ENCODE data around the gene FBXO41. TPM values are rescaled to one million over a fixed set of nuclear protein-coding genes. Genes with fewer than 3 reads are reported as not detected.

Gene FBXO41
- total and polyA plus RNA-seq, 9 of the 15 experiments (the other 6 are each of a cell fraction or from before 2014, with no cell fraction given): 0.21 to 8.2 (median 3.5) TPM

DNA sequence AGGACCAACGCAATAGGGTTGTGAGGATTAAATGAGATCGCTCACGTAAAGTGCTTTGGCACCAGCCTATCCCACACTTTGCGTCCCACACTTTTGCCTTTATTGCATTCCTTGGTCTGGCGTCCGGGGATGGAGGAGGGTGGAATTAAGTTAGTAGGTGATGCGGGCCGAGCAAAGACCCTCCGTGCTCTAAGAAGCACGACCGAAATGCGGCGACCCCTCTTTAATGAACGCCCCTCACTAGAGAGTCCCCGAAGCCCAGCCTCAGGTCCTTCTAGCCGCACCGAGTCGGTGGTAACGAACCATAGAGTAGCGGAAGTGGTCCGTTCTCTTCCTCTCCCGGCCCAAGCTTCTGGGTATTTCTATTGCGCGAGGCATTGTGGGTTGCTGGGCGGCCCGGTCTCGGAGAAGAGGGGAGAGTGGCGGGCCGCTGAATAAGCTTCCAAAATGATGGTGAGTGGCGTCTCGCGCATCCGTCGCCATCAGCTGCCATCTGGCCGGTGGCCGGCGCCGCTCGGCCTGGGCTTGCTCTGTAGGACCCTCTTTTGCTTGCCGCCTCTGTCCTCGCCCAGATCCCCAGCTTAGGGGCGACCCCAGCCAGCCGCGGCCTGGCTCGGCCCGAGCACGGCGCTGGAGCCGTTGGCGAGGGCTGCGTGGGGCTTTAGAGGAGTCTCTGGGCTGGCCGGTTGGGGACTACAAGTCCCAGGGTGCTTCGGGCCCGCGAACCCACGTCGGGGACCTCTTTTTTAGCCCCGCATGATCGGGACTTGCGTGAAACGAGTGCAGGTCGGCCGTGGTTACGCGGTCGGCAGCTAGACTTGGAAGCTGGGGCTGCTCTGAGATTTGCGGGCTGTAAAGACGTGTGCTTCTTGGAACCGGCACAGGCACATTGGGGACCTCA is 50.1 kb downstream of the FBXO41 start, which contains the start of gene CCT7 (continued):
- TF ChIP-seq, protein P1, sequence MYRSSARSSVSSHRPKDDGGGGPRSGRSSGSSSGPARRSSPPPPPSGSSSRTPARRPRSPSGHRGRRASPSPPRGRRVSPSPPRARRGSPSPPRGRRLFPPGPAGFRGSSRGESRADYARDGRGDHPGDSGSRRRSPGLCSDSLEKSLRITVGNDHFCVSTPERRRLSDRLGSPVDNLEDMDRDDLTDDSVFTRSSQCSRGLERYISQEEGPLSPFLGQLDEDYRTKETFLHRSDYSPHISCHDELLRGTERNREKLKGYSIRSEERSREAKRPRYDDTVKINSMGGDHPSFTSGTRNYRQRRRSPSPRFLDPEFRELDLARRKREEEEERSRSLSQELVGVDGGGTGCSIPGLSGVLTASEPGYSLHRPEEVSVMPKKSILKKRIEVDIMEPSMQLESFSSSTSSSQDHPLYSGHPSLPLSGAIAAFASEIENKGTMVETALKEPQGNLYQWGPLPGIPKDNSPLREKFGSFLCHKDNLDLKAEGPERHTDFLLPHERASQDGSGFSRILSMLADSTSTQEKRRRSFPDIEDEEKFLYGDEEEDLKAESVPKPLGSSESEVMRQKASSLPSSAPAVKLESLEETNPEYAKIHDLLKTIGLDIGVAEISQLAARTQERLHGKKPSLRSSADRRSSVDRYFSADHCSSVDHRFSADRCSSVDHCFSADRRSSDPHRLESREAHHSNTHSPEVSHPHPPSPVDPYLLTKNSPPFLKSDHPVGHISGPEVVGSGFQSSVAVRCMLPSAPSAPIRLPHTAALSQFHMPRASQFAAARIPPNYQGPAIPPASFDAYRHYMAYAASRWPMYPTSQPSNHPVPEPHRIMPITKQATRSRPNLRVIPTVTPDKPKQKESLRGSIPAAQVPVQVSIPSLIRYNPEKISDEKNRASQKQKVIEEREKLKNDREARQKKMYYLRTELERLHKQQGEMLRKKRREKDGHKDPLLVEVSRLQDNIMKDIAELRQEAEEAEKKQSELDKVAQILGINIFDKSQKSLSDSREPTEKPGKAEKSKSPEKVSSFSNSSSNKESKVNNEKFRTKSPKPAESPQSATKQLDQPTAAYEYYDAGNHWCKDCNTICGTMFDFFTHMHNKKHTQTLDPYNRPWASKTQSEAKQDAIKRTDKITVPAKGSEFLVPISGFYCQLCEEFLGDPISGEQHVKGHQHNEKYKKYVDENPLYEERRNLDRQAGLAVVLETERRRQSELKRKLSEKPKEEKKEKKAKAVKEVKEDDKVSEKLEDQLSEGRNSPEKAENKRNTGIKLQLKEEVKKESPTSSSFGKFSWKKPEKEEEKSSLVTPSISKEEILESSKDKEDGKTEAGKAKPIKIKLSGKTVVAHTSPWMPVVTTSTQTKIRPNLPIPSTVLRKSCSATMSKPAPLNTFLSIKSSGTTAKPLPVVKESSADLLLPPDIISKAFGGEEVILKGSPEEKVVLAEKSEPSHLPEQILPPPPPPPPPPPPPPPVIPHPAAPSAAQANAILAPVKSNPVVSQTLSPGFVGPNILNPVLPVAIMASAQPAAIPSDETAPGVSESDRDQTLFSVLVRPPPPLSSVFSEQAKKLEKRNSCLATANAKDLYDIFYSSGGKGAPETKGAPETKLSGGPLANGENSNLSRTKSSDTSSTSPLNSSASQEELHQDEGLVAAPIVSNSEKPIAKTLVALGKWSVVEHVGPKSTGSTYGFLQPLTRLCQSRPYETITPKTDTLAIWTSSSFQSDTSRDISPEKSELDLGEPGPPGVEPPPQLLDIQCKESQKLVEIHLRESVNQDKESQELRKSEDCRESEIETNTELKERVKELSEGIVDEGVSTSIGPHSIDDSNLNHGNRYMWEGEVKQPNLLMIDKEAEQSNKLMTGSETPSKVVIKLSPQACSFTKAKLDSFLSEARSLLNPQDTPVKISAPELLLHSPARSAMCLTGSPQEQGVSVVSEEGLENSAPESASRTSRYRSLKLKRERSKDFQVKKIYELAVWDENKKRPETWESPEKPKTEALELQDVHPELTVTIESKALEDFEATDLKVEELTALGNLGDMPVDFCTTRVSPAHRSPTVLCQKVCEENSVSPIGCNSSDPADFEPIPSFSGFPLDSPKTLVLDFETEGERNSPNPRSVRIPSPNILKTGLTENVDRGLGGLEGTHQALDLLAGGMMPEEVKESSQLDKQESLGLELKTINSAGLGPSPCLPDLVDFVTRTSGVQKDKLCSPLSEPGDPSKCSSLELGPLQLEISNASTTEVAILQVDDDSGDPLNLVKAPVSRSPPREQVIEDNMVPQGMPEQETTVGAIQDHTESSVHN (IDR thresholded peaks at IDR 0.05; ENCODE audit: borderline replicate concordance in 1 of 2, low read depth in 1 of 2): peak in 1 of 2 experiments; percentile 83; a peak in 1 of 4 replicates
- TF ChIP-seq NFIC (IDR thresholded peaks at IDR 0.05) (peak; percentile 51; the same call in 1 of the 2 replicates), ZNF143 (CRISPR knock-in tag; IDR thresholded peaks at IDR 0.05) (peak; percentile 79), POLR2A (conservative IDR thresholded peaks at IDR 0.05) (peak; percentile 97), ZNF766 (CRISPR knock-in tag; conservative IDR thresholded peaks at IDR 0.05) (0 out of 2 replicates have a peak, but pooled peaks have one; percentile 16), TARDBP (IDR thresholded peaks at IDR 0.05) (no peak), EP400 (IDR thresholded peaks at IDR 0.05) (peak; percentile 96), GTF2E2 (tag; IDR thresholded peaks at IDR 0.05) (peak; percentile 84; the same call in 1 of the 2 replicates), PYGO2 (tag; IDR thresholded peaks at IDR 0.05) (no peak), CEBPG (CRISPR knock-in tag; IDR thresholded peaks at IDR 0.05) (0 out of 2 replicates have a peak, but pooled peaks have one; percentile 4), CEBPG (tag; conservative IDR thresholded peaks at IDR 0.05 in 1 of 2, IDR thresholded peaks at IDR 0.05 in 1 of 2) (no peak), ATF7 (IDR thresholded peaks at IDR 0.05) (peak; percentile 68; the same call in 1 of the 2 replicates), TFAM (CRISPR knock-in tag; conservative IDR thresholded peaks at IDR 0.05) (no peak), ZNF232 (CRISPR knock-in tag; IDR thresholded peaks at IDR 0.05) (peak; percentile 50; the same call in 1 of the 2 replicates), HCFC1 (IDR thresholded peaks at IDR 0.05; ENCODE audit: low read depth, low read length) (peak; percentile 76), U2AF1 (optimal IDR thresholded peaks at IDR 0.05; ENCODE audit: low read depth, low read length) (peak; percentile 46), FOXK2 (conservative IDR thresholded peaks at IDR 0.05 in 1 of 2, IDR thresholded peaks at IDR 0.05 in 1 of 2; ENCODE audit: low read depth in 2 of 2) (peak; percentile 65 to 69), ZNF140 (CRISPR knock-in tag; IDR thresholded peaks at IDR 0.05) (no peak)
- TF ChIP-seq, protein P2, sequence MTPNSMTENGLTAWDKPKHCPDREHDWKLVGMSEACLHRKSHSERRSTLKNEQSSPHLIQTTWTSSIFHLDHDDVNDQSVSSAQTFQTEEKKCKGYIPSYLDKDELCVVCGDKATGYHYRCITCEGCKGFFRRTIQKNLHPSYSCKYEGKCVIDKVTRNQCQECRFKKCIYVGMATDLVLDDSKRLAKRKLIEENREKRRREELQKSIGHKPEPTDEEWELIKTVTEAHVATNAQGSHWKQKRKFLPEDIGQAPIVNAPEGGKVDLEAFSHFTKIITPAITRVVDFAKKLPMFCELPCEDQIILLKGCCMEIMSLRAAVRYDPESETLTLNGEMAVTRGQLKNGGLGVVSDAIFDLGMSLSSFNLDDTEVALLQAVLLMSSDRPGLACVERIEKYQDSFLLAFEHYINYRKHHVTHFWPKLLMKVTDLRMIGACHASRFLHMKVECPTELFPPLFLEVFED (CRISPR knock-in tag; conservative IDR thresholded peaks at IDR 0.05): no peak
